PC-9 (cell line): Measurements from ENCODE around the gene HSPBP1. TPM values are rescaled to one million over a fixed set of nuclear protein-coding genes. Genes with fewer than 3 reads are reported as not detected.

Experiments
- BruUV-seq: library from RNA; stranded (reverse); fragments of 400-500 nt; replicated peaks from 2 replicates; lab custom pipeline; 2021; lab: Mats Ljungman, UMichigan
- CTCF ChIA-PET: fragments of 300-600 bp; sonication (Branson Sonifier 250); formaldehyde crosslinking; loops from one replicate; lab custom pipeline; 2022; ENCODE audit warnings: antibody characterized with exemption; lab: Charles Lee
- POLR2A ChIA-PET: fragments of 300-600 bp; sonication (Branson Sonifier 250); formaldehyde crosslinking; loops from one replicate; lab custom pipeline; 2022; ENCODE audit warnings: antibody characterized with exemption; ENCODE audit not compliant: unreplicated experiment; lab: Charles Lee
- DNase-seq, 2 experiments: peaks; one replicate each; pipeline versions ENCODE4 v3.0.0 to v3.0.0-alpha.2; 2015 to 2022; ENCODE audit warnings: mixed read lengths in 1 of 2
- H2AFZ ChIP-seq: fragments of 200-600 bp; sonication (generic); 2 replicates; pipeline ENCODE4 v1.8.1; 2017; ENCODE audit warnings: antibody characterized with exemption
- H3F3A ChIP-seq: fragments of 200-600 bp; sonication (generic); 2 replicates; pipeline ENCODE4 v1.8.1; 2017; ENCODE audit warnings: antibody characterized with exemption, mild to moderate bottlenecking, low read depth; ENCODE audit not compliant: insufficient read depth
- H3K27ac ChIP-seq: fragments of 200-600 bp; sonication (generic); 2 replicates; pipeline ENCODE4 v1.6.1; 2016; ENCODE audit warnings: mixed run types
- H3K27me3 ChIP-seq: fragments of 200-600 bp; sonication (generic); 2 replicates; pipeline ENCODE4 v1.6.1; 2016; ENCODE audit warnings: low read depth, mixed run types; ENCODE audit not compliant: insufficient read depth
- H3K36me3 ChIP-seq: fragments of 200-600 bp; sonication (generic); 2 replicates; pipeline ENCODE4 v1.6.1; 2016; ENCODE audit warnings: low read depth, mixed run types
- H3K4me1 ChIP-seq: fragments of 200-600 bp; sonication (generic); replicated peaks from 2 replicates; pipeline ENCODE4 v1.6.1; 2016; ENCODE audit warnings: mixed run types; ENCODE audit not compliant: insufficient read depth
- H3K4me2 ChIP-seq: fragments of 200-600 bp; sonication (generic); 2 replicates; pipeline ENCODE4 v1.6.1; 2017; ENCODE audit warnings: mixed run types
- H3K4me3 ChIP-seq: fragments of 200-600 bp; sonication (generic); 2 replicates; pipeline ENCODE4 v1.6.1; 2016; ENCODE audit warnings: mixed run types
- H3K79me2 ChIP-seq: fragments of 200-600 bp; sonication (generic); 2 replicates; pipeline ENCODE4 v1.6.1; 2017; ENCODE audit warnings: low read depth, mixed run types
- H3K9me2 ChIP-seq: fragments of 200-600 bp; sonication (generic); 2 replicates; pipeline ENCODE4 v1.8.1; 2017; ENCODE audit warnings: mild to moderate bottlenecking; ENCODE audit not compliant: insufficient read depth
- H3K9me3 ChIP-seq: fragments of 200-600 bp; sonication (generic); 2 replicates; pipeline ENCODE4 v1.8.1; 2016; ENCODE audit warnings: low read depth; ENCODE audit not compliant: insufficient read depth
- H4K20me1 ChIP-seq: fragments of 200-600 bp; sonication (generic); 2 replicates; pipeline ENCODE4 v1.8.1; 2017; ENCODE audit not compliant: insufficient read depth
- EZH2 ChIP-seq: fragments of 200-600 bp; sonication (generic); IDR thresholded peaks from 2 replicates; pipeline ENCODE4 v1.8.0; 2017; ENCODE audit warnings: antibody characterized with exemption, low read depth
- intact Hi-C: fragments of 100-400 bp; cut with micrococcal nuclease; formaldehyde crosslinking; loops from one replicate; pipeline ENCODE4 v1.10.0; 2022; ENCODE audit not compliant: unreplicated experiment
- total RNA-seq: library from RNA; stranded (reverse); gene quantifications from 2 replicates; pipeline ENCODE4 v1.2.3, GENCODE V29; 2021
- TF ChIP-seq, protein P1 (sequence below): fragments of 200-600 bp; sonication (generic); conservative IDR thresholded peaks from 2 replicates; pipeline ENCODE4 v1.6.1; 2017; ENCODE audit warnings: mixed run types, antibody characterized with exemption, mild to moderate bottlenecking, moderate library complexity

The HSPBP1 gene
- total RNA-seq, 1 experiment from 2014 or later = 66.2 TPM

DNA sequence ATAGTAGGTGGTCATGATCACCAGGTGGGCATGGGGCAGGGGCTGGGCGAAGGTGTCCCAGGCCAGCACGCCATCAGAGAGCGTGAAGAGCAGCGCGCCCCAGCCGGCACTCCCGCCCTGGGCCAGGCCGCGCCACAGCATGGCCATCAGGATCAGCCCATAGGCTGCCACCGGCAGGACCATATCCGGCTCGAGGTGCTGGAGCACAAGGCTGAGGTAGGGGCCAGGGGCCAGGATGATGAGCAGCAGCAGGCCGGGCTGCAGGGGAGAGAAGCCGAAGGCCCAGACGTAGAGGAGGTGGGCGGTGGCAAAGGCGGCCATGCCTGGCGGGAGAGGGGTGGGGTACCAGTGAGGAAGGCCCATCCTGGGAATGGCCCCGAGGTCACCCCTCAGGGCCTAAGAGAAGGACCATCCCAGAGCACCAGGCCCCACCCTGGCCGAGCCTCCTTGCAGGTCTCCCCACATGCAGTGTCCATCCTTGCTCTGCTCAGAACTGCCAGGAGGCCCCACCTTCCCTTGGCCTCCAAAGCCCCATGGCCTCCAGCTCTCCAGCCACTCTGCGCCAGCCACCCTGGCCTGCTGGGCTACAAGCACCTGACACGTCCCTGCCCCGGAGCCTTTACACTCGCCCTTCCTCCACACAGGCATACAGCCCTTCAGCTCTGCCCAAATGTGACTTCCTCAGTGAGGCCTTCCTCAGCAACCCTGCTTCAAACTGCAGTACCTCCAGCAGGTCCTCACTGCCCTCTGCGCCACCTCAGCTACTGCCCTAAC, 52.5 kb downstream of the HSPBP1 start:
- Histone ChIP-seq H3F3A (peaks cover 11% of the 10 kb centered on the region; the same call in 1 of the 2 replicates), H3K4me3 (no peak overlapping the region), H3K27me3 (no peaks in the 10 kb centered on the region), H3K9me2 (no peaks in the 10 kb centered on the region), H2AFZ (no peak overlapping the region), H3K4me1 (no peaks in the 10 kb centered on the region), H3K4me2 (no peak overlapping the region), H3K27ac (no peak overlapping the region), H3K36me3 (peaks cover 8% of the 10 kb centered on the region; the same call in 1 of the 2 replicates), H3K79me2 (no peaks in the 10 kb centered on the region), H3K9me3 (no peaks in the 10 kb centered on the region), H4K20me1 (peaks cover 41% of the 10 kb centered on the region)
- ChIA-PET CTCF (no interaction called here), POLR2A (interaction anchor here (0.5 to 0.6 kb wide), 2 partner anchors 30 to 96 kb away, joined by 3 to 7 read pairs; no protein-coding TSS in a partner anchor)
- no TSS peak for BruUV-seq
- intact Hi-C loops = no loop called here
- no peak for DNase-seq
- TF ChIP-seq, protein P1, sequence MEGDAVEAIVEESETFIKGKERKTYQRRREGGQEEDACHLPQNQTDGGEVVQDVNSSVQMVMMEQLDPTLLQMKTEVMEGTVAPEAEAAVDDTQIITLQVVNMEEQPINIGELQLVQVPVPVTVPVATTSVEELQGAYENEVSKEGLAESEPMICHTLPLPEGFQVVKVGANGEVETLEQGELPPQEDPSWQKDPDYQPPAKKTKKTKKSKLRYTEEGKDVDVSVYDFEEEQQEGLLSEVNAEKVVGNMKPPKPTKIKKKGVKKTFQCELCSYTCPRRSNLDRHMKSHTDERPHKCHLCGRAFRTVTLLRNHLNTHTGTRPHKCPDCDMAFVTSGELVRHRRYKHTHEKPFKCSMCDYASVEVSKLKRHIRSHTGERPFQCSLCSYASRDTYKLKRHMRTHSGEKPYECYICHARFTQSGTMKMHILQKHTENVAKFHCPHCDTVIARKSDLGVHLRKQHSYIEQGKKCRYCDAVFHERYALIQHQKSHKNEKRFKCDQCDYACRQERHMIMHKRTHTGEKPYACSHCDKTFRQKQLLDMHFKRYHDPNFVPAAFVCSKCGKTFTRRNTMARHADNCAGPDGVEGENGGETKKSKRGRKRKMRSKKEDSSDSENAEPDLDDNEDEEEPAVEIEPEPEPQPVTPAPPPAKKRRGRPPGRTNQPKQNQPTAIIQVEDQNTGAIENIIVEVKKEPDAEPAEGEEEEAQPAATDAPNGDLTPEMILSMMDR = no peak
- TF ChIP-seq EZH2 = no peak

DNA sequence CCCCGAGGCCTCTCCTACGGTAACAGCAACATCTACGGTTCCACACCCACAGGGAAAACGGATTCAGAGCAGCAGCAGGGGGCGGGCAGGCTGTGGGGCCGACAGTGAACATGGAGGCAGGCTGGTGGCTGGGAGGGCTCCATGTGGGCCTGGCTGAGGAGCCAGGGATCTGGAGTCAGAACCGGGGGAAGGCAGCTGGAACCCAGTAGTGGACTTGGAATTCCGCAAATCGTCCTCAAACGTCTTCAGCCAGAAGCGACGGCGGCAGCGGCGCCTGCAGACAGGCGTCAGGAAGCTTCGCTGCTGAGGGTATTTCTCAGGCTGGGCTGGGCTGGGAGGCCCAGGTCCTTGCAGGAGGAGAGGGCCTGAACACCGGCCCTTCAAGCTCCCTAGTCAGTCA, 53.1 kb downstream of the HSPBP1 start:
- TF ChIP-seq EZH2 = no peak
- TF ChIP-seq, protein P1 = no peak
- no TSS peak for BruUV-seq
- Histone ChIP-seq H3F3A (peaks cover 17% of the 10 kb centered on the region; the same call in 1 of the 2 replicates), H3K4me1 (no peaks in the 10 kb centered on the region), H3K79me2 (no peaks in the 10 kb centered on the region), H3K4me2 (no peak overlapping the region), H3K27me3 (no peaks in the 10 kb centered on the region), H3K9me3 (no peaks in the 10 kb centered on the region), H4K20me1 (peaks cover 36% of the 10 kb centered on the region), H3K9me2 (no peaks in the 10 kb centered on the region), H3K4me3 (no peak overlapping the region), H2AFZ (no peak overlapping the region), H3K36me3 (peaks cover 4% of the 10 kb centered on the region; the same call in 1 of the 2 replicates), H3K27ac (no peak overlapping the region)
- ChIA-PET POLR2A (interaction anchor here (0.6 kb wide), 1 partner anchor 30 kb away, joined by 3 read pairs; no protein-coding TSS in a partner anchor), CTCF (no interaction called here)
- intact Hi-C loops = no loop called here
- DNase-seq = no peak

DNA sequence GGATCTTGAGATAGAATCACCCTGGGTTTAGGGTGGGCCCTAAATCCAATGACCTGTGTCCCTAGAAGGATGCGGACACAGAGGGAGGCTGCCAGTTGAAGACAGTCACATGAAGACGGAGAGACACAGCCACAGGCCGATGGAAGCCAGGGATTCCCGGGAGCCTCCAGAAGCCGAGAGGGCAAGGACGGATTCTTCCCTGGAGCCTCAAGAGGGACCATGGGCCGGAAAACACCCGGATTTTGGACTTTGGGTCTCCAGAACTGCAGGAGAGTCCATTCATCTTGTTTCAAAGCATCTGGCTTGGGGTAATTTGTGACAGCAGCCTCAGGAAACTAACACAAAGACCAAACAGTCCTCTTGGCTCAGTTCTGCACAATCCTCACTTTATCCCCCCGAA, 53.6 kb downstream of the HSPBP1 start:
- Histone ChIP-seq H3K36me3 (peaks cover 2% of the 10 kb centered on the region; the same call in 1 of the 2 replicates), H3K27me3 (no peaks in the 10 kb centered on the region), H3K27ac (no peak overlapping the region), H3K4me3 (no peak overlapping the region), H3K4me1 (no peaks in the 10 kb centered on the region), H3K9me2 (no peaks in the 10 kb centered on the region), H3K9me3 (no peaks in the 10 kb centered on the region), H2AFZ (no peak overlapping the region), H4K20me1 (peaks cover 32% of the 10 kb centered on the region), H3F3A (peaks cover 21% of the 10 kb centered on the region; the same call in 1 of the 2 replicates), H3K79me2 (no peaks in the 10 kb centered on the region), H3K4me2 (no peak overlapping the region)
- no peak for DNase-seq
- TF ChIP-seq, protein P1 = no peak
- CTCF ChIA-PET = no interaction called here
- BruUV-seq = no TSS peak
- POLR2A ChIA-PET = no interaction called here
- intact Hi-C loops = no loop called here
